Suprapubic skin (tissue), 3 donors: ENCODE data around the gene FER.

Experiments used
- POLR2A ChIP-seq, 2 donors: fragments of 450-650 bp; IDR thresholded peaks; one replicate each; pipeline ENCODE4 v1.6.1; 2017; ENCODE audit warnings: antibody characterized with exemption in 2 of 2, mild to moderate bottlenecking in 2 of 2, moderate library complexity in 2 of 2
- TF ChIP-seq, protein P1 (sequence below), 2 donors: fragments of 200-600 bp in 1 of 2; fragments of 450-650 bp in 1 of 2; sonication (generic) in 1 of 2; IDR thresholded peaks; one replicate each; pipeline ENCODE4 v1.5.1; 2016 to 2019; ENCODE audit warnings: antibody characterized with exemption in 2 of 2, mild to moderate bottlenecking in 1 of 2, moderate library complexity in 1 of 2

DNA sequence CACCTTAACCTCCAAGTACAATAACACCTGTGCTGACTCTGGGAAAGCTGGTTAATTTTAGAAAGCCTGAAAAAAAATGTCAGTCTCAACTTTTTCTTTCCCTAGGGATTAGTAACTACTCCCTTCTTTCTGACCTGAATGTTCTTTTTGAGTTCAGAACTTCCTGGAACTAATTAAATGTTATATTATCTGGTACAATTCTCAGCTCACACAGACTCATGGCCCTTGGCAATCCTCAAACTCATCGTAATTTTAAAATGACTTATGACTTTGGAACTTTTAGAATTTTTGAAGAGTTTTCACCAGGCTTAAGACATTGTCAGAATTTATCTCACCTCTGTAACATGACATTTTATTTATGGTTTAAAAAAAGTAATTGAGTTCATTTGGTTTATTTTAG is 315.0 kb downstream of the FER start:
- TF ChIP-seq, protein P1, sequence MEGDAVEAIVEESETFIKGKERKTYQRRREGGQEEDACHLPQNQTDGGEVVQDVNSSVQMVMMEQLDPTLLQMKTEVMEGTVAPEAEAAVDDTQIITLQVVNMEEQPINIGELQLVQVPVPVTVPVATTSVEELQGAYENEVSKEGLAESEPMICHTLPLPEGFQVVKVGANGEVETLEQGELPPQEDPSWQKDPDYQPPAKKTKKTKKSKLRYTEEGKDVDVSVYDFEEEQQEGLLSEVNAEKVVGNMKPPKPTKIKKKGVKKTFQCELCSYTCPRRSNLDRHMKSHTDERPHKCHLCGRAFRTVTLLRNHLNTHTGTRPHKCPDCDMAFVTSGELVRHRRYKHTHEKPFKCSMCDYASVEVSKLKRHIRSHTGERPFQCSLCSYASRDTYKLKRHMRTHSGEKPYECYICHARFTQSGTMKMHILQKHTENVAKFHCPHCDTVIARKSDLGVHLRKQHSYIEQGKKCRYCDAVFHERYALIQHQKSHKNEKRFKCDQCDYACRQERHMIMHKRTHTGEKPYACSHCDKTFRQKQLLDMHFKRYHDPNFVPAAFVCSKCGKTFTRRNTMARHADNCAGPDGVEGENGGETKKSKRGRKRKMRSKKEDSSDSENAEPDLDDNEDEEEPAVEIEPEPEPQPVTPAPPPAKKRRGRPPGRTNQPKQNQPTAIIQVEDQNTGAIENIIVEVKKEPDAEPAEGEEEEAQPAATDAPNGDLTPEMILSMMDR (IDR thresholded peaks at IDR 0.05) = no peak
- TF ChIP-seq POLR2A (IDR thresholded peaks at IDR 0.05) = no peak
